Loucy (cell line): Measurements from ENCODE around the gene TNPO3.

Source experiments
- H2AFZ ChIP-seq: fragments of 200-600 bp; sonication (generic); 2 replicates; pipeline ENCODE4 v1.6.0; 2016; ENCODE audit warnings: antibody characterized with exemption, mild to moderate bottlenecking, low read length, moderate library complexity
- H3F3A ChIP-seq: fragments of 200-600 bp; 2 replicates; pipeline ENCODE4 v1.6.0; 2016; ENCODE audit warnings: antibody characterized with exemption, low read depth, mild to moderate bottlenecking
- H3K27me3 ChIP-seq: fragments of 200-600 bp; sonication (generic); 2 replicates; pipeline ENCODE4 v1.6.1; 2014; ENCODE audit warnings: low read length, mild to moderate bottlenecking; ENCODE audit not compliant: insufficient read depth, poor library complexity, severe bottlenecking
- H3K36me3 ChIP-seq: fragments of 200-600 bp; sonication (generic); 2 replicates; pipeline ENCODE4 v1.6.1; 2016; ENCODE audit warnings: low read length; ENCODE audit not compliant: insufficient read depth
- H3K4me1 ChIP-seq: fragments of 200-600 bp; sonication (generic); 2 replicates; pipeline ENCODE4 v1.5.1; 2014; ENCODE audit warnings: low read length, mild to moderate bottlenecking; ENCODE audit not compliant: insufficient read depth, poor library complexity, severe bottlenecking
- H3K4me2 ChIP-seq: fragments of 200-600 bp; sonication (generic); 2 replicates; pipeline ENCODE4 v1.6.0; 2014; ENCODE audit warnings: antibody characterized with exemption, low read length, low read depth, mild to moderate bottlenecking; ENCODE audit not compliant: poor library complexity, severe bottlenecking
- H3K4me3 ChIP-seq: fragments of 200-600 bp; sonication (generic); 2 replicates; pipeline ENCODE4 v1.5.1; 2014; ENCODE audit warnings: low read length, mild to moderate bottlenecking, mixed read lengths; ENCODE audit not compliant: poor library complexity, severe bottlenecking
- H3K79me2 ChIP-seq: fragments of 200-600 bp; sonication (generic); 2 replicates; pipeline ENCODE4 v1.6.1; 2014; ENCODE audit warnings: low read length; ENCODE audit not compliant: insufficient read depth
- H3K9ac ChIP-seq: fragments of 200-600 bp; sonication (generic); 2 replicates; pipeline ENCODE4 v1.6.0; 2014; ENCODE audit warnings: mild to moderate bottlenecking, low read depth, low read length, moderate library complexity; ENCODE audit not compliant: poor library complexity, severe bottlenecking
- H3K9me2 ChIP-seq: fragments of 200-600 bp; sonication (generic); replicated peaks from 2 replicates; pipeline ENCODE4 v1.6.1; 2016; ENCODE audit warnings: low read depth, low read length, mixed read lengths
- H3K9me3 ChIP-seq: fragments of 200-600 bp; sonication (generic); 2 replicates; pipeline ENCODE4 v1.6.1; 2014; ENCODE audit warnings: mild to moderate bottlenecking, antibody characterized with exemption, low read length, low read depth; ENCODE audit not compliant: insufficient read depth
- H4K20me1 ChIP-seq: fragments of 200-600 bp; sonication (generic); 2 replicates; pipeline ENCODE4 v1.6.0; 2014; ENCODE audit warnings: antibody characterized with exemption, low read length, mild to moderate bottlenecking; ENCODE audit not compliant: insufficient read depth, poor library complexity, severe bottlenecking
- CTCF ChIP-seq: fragments of 200-600 bp; sonication (generic); conservative IDR thresholded peaks from 2 replicates; pipeline ENCODE4 v1.5.1; 2014; ENCODE audit warnings: mild to moderate bottlenecking, antibody characterized with exemption, low read length
- EZH2phosphoT487 ChIP-seq: fragments of 200-600 bp; IDR thresholded peaks from 2 replicates; pipeline ENCODE4 v1.6.1; 2018; ENCODE audit warnings: antibody characterized with exemption, mild to moderate bottlenecking, moderate library complexity, borderline replicate concordance

Gene TNPO3

GRCh38 chr7:128974241-128974934 lies 80.5 kb downstream of the TNPO3 start:
- TF ChIP-seq EZH2phosphoT487: no peak
- no peak for TF ChIP-seq CTCF
- H2AFZ ChIP-seq: no peak overlapping the region
- no peaks in the 10 kb centered on the region for H4K20me1 ChIP-seq
- no peak overlapping the region for H3K4me3 ChIP-seq
- H3K36me3 ChIP-seq: peaks cover 91% of the 10 kb centered on the region; the same call in 1 of the 2 replicates
- H3K4me2 ChIP-seq: no peak overlapping the region
- H3K9ac ChIP-seq: no peak overlapping the region
- H3K27me3 ChIP-seq: no peaks in the 10 kb centered on the region
- no peaks in the 10 kb centered on the region for H3K4me1 ChIP-seq
- no peaks in the 10 kb centered on the region for H3K9me3 ChIP-seq
- H3K9me2 ChIP-seq: no peaks in the 10 kb centered on the region
- H3K79me2 ChIP-seq: no peaks in the 10 kb centered on the region
- no peaks in the 10 kb centered on the region for H3F3A ChIP-seq

GRCh38 chr7:128968624-128969023 lies 86.3 kb downstream of the TNPO3 start:
- Histone ChIP-seq H3K9me3 (no peaks in the 10 kb centered on the region), H3K36me3 (peaks cover 82% of the 10 kb centered on the region; the same call in 1 of the 2 replicates), H3K4me1 (no peaks in the 10 kb centered on the region), H3K4me2 (no peak overlapping the region), H3K27me3 (no peaks in the 10 kb centered on the region), H4K20me1 (no peaks in the 10 kb centered on the region), H3K79me2 (no peaks in the 10 kb centered on the region), H3K4me3 (no peak overlapping the region), H2AFZ (no peak overlapping the region), H3F3A (no peaks in the 10 kb centered on the region), H3K9ac (no peak overlapping the region), H3K9me2 (no peaks in the 10 kb centered on the region)
- TF ChIP-seq EZH2phosphoT487 (no peak), CTCF (no peak)

- Histone ChIP-seq H4K20me1 (no peaks in the 10 kb centered on the region), H3K79me2 (no peaks in the 10 kb centered on the region), H3K4me1 (no peaks in the 10 kb centered on the region), H3K9me2 (no peaks in the 10 kb centered on the region), H3K27me3 (no peaks in the 10 kb centered on the region), H3K36me3 (peaks cover 78% of the 10 kb centered on the region; the same call in 1 of the 2 replicates), H3K4me2 (no peak overlapping the region), H2AFZ (no peak overlapping the region), H3F3A (no peaks in the 10 kb centered on the region), H3K4me3 (no peak overlapping the region), H3K9me3 (no peaks in the 10 kb centered on the region), H3K9ac (no peak overlapping the region)
- TF ChIP-seq EZH2phosphoT487 (no peak), CTCF (no peak)
Measured at GRCh38 chr7:128963327-128963757, 91.6 kb downstream of the TNPO3 start.
